Stimulated activated CD8-positive, alpha-beta memory T cell treated with anti-CD3 and anti-CD28 coated beads, Interleukin-12 subunit alpha, Interleukin-12 subunit beta, amount 100 ng/mL, for 24 hours (primary cell): ENCODE results near the gene FAM120A.

Experiments
- DNase-seq: peaks from one replicate; pipeline ENCODE4 v3.0.0-alpha.2; 2020; ENCODE audit errors: extremely low read depth

The FAM120A gene

GRCh38 chr9:93473411-93473810, 21.9 kb downstream of the FAM120A start:
- DNase-seq: no peak

GRCh38 chr9:93475108-93475507, 23.6 kb downstream of the FAM120A start:
- no peak for DNase-seq

GRCh38 chr9:93475856-93476255, 24.4 kb downstream of the FAM120A start:
- no peak for DNase-seq

- DNase-seq: no peak
Measured at GRCh38 chr9:93476924-93477323, 25.4 kb downstream of the FAM120A start.

- no peak for DNase-seq
Measured at GRCh38 chr9:93477397-93477796, 25.9 kb downstream of the FAM120A start.

GRCh38 chr9:93479726-93480125, 28.2 kb downstream of the FAM120A start:
- no peak for DNase-seq

- DNase-seq: no peak
Measured at GRCh38 chr9:93480262-93480661, 28.8 kb downstream of the FAM120A start.

- no peak for DNase-seq
Measured at GRCh38 chr9:93480728-93481324, 29.3 kb downstream of the FAM120A start.

GRCh38 chr9:93483497-93483896, 32.0 kb downstream of the FAM120A start:
- DNase-seq: no peak

- no peak for DNase-seq
Measured at GRCh38 chr9:93486268-93486667, 34.8 kb downstream of the FAM120A start.

- DNase-seq: no peak
Measured at GRCh38 chr9:93488244-93488643, 36.8 kb downstream of the FAM120A start.

GRCh38 chr9:93491593-93492232, 40.2 kb downstream of the FAM120A start:
- DNase-seq: no peak

GRCh38 chr9:93492327-93492726, 40.8 kb downstream of the FAM120A start:
- no peak for DNase-seq

GRCh38 chr9:93493949-93494348, 42.5 kb downstream of the FAM120A start:
- DNase-seq: no peak

- DNase-seq: no peak
Measured at GRCh38 chr9:93496285-93496684, 44.8 kb downstream of the FAM120A start.

GRCh38 chr9:93500571-93501298, 49.2 kb downstream of the FAM120A start:
- no peak for DNase-seq

GRCh38 chr9:93501406-93501805, 49.9 kb downstream of the FAM120A start:
- DNase-seq: no peak

- DNase-seq: no peak
Measured at GRCh38 chr9:93503381-93503780, 51.9 kb downstream of the FAM120A start.

GRCh38 chr9:93505541-93506132, 54.2 kb downstream of the FAM120A start:
- no peak for DNase-seq

- DNase-seq: no peak
Measured at GRCh38 chr9:93507768-93508167, 56.3 kb downstream of the FAM120A start.

GRCh38 chr9:93508207-93508606, 56.7 kb downstream of the FAM120A start:
- no peak for DNase-seq

GRCh38 chr9:93509084-93509483, 57.6 kb downstream of the FAM120A start:
- no peak for DNase-seq

GRCh38 chr9:93510041-93510440, 58.6 kb downstream of the FAM120A start:
- no peak for DNase-seq
